Panc1 (cell line): ENCODE data around the gene ASPN. TPM values are rescaled to one million over a fixed set of nuclear protein-coding genes. Genes with fewer than 3 reads are reported as not detected.

Source experiments
- ATAC-seq: fragments of 200-7000 bp; cut with Tn5 transposase; 2 replicates; pipeline ENCODE4 v1.9.1; 2020; ENCODE audit warnings: mild to moderate bottlenecking, moderate library complexity
- BruUV-seq: library from RNA; stranded (reverse); fragments of 400-500 nt; replicated peaks from 2 replicates; lab custom pipeline; 2021; lab: Mats Ljungman, UMichigan
- CTCF ChIA-PET: fragments of 300-600 bp; sonication (Branson Sonifier 250); formaldehyde crosslinking; loops from one replicate; lab custom pipeline; 2022; ENCODE audit warnings: antibody characterized with exemption; lab: Charles Lee
- POLR2A ChIA-PET: fragments of 300-600 bp; sonication (Branson Sonifier 250); formaldehyde crosslinking; loops from one replicate; lab custom pipeline; 2022; ENCODE audit warnings: antibody characterized with exemption; lab: Charles Lee
- DNase-seq: peaks from one replicate; pipeline ENCODE4 v3.0.0-alpha.2; 2010; ENCODE audit warnings: low read depth, low spot score
- H3K27ac ChIP-seq: 2 replicates; pipeline ENCODE4 v1.5.1; 2011; ENCODE audit warnings: mild to moderate bottlenecking, low read length, inconsistent platforms
- H3K27me3 ChIP-seq: fragments of 200-500 bp; sonication (Bioruptor generic); 2 replicates; pipeline ENCODE4 v1.6.0; 2014; ENCODE audit warnings: low read length, inconsistent platforms; ENCODE audit not compliant: control insufficient read depth, insufficient read depth
- H3K36me3 ChIP-seq: fragments of 200-500 bp; sonication (Bioruptor generic); 2 replicates; pipeline ENCODE4 v1.5.1; 2014; ENCODE audit warnings: inconsistent platforms, mild to moderate bottlenecking, low read length, moderate library complexity; ENCODE audit not compliant: control insufficient read depth, insufficient read depth
- H3K4me1 ChIP-seq: 2 replicates; pipeline ENCODE4 v1.5.1; 2011; ENCODE audit warnings: inconsistent platforms, mild to moderate bottlenecking, low read length, moderate library complexity; ENCODE audit not compliant: control insufficient read depth, insufficient read depth
- H3K4me3 ChIP-seq, 2 experiments: 2 replicates each; pipeline ENCODE4 v1.5.1; 2011 to 2012; ENCODE audit warnings: low read depth in 2 of 2, low read length in 2 of 2, mild to moderate bottlenecking in 2 of 2, inconsistent platforms in 1 of 2, moderate library complexity in 1 of 2
- H3K9me3 ChIP-seq: fragments of 200-500 bp; sonication (Bioruptor generic); 2 replicates; pipeline ENCODE4 v1.5.1; 2014; ENCODE audit warnings: low read depth, mild to moderate bottlenecking, inconsistent platforms, low read length, moderate library complexity; ENCODE audit not compliant: control insufficient read depth, insufficient read depth
- POLR2AphosphoS5 ChIP-seq: IDR thresholded peaks from 2 replicates; pipeline ENCODE4 v1.6.1; 2012; ENCODE audit warnings: mild to moderate bottlenecking, low read depth, low read length, moderate library complexity
- SIN3A ChIP-seq: IDR thresholded peaks from 2 replicates; pipeline ENCODE4 v1.6.1; 2012; ENCODE audit warnings: low read depth, mild to moderate bottlenecking, low read length, moderate library complexity, borderline replicate concordance; ENCODE audit not compliant: insufficient read depth
- TCF7L2 ChIP-seq: IDR thresholded peaks from 2 replicates; pipeline ENCODE4 v1.6.1; 2011; ENCODE audit warnings: mild to moderate bottlenecking, low read depth, low read length, inconsistent platforms
- in situ Hi-C: cut with HindIII; loops from 2 replicates; pipeline ENCODE4 v1.10.0; 2016; ENCODE audit warnings: low sequenced_read_pairs, low pct_unique_long_range_greater_than_20kb
- intact Hi-C: fragments of 100-400 bp; cut with micrococcal nuclease; formaldehyde crosslinking; loops from one replicate; pipeline ENCODE4 v1.10.0; 2022; ENCODE audit not compliant: unreplicated experiment
- total RNA-seq: library from RNA; stranded (reverse); gene quantifications from one replicate; pipeline ENCODE4 v1.2.1, GENCODE V29; 2021; ENCODE audit not compliant: unreplicated experiment
- TF ChIP-seq, protein P1 (sequence below), 2 experiments: IDR thresholded peaks; 2 replicates each; pipeline ENCODE4 v1.6.1; 2011 to 2012; ENCODE audit warnings: low read depth in 2 of 2, control low read depth in 1 of 2, low read length in 1 of 2, mild to moderate bottlenecking in 1 of 2, moderate library complexity in 1 of 2; ENCODE audit not compliant: insufficient read depth in 1 of 2
- TF ChIP-seq, protein P2 (sequence below): fragments of 450-650 bp; IDR thresholded peaks from 2 replicates; pipeline ENCODE4 v1.5.1; 2017; ENCODE audit warnings: mild to moderate bottlenecking

Gene ASPN
- total RNA-seq, 1 experiment from 2014 or later, result not detected

DNA sequence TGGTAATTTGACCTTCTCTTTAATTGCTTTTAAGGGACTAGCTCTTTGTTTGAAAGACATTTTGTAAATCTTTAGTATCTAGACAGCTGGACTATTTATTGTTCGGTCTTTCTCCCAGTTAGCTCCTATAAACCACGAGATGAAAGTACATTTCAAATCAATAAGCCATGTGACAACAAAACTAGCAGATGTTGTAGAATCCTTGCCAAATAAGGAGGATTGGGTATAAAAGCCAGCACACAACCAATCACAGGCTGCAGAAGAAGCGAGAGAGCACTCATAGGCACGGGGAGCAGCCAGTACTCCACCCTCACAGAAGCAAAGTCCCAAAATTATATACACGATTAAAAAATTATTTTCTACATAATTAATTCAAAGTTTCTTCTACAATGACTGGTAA lies 50.0 kb downstream of the ASPN start:
- intact Hi-C loops (no loop called here), in situ Hi-C loops (no loop called here)
- BruUV-seq, result no TSS peak
- no peak overlapping the region for H3K4me3 ChIP-seq
- no peaks in the 10 kb centered on the region for H3K27me3 ChIP-seq
- H3K4me1 ChIP-seq, result no peaks in the 10 kb centered on the region
- TF ChIP-seq, protein P1, sequence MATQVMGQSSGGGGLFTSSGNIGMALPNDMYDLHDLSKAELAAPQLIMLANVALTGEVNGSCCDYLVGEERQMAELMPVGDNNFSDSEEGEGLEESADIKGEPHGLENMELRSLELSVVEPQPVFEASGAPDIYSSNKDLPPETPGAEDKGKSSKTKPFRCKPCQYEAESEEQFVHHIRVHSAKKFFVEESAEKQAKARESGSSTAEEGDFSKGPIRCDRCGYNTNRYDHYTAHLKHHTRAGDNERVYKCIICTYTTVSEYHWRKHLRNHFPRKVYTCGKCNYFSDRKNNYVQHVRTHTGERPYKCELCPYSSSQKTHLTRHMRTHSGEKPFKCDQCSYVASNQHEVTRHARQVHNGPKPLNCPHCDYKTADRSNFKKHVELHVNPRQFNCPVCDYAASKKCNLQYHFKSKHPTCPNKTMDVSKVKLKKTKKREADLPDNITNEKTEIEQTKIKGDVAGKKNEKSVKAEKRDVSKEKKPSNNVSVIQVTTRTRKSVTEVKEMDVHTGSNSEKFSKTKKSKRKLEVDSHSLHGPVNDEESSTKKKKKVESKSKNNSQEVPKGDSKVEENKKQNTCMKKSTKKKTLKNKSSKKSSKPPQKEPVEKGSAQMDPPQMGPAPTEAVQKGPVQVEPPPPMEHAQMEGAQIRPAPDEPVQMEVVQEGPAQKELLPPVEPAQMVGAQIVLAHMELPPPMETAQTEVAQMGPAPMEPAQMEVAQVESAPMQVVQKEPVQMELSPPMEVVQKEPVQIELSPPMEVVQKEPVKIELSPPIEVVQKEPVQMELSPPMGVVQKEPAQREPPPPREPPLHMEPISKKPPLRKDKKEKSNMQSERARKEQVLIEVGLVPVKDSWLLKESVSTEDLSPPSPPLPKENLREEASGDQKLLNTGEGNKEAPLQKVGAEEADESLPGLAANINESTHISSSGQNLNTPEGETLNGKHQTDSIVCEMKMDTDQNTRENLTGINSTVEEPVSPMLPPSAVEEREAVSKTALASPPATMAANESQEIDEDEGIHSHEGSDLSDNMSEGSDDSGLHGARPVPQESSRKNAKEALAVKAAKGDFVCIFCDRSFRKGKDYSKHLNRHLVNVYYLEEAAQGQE (IDR thresholded peaks at IDR 0.05; ENCODE audit: insufficient read depth in 1 of 2, low read depth in 2 of 2, low read length in 1 of 2), result no peak
- TF ChIP-seq POLR2AphosphoS5 (no peak), TCF7L2 (no peak), SIN3A (no peak)
- TF ChIP-seq, protein P2, sequence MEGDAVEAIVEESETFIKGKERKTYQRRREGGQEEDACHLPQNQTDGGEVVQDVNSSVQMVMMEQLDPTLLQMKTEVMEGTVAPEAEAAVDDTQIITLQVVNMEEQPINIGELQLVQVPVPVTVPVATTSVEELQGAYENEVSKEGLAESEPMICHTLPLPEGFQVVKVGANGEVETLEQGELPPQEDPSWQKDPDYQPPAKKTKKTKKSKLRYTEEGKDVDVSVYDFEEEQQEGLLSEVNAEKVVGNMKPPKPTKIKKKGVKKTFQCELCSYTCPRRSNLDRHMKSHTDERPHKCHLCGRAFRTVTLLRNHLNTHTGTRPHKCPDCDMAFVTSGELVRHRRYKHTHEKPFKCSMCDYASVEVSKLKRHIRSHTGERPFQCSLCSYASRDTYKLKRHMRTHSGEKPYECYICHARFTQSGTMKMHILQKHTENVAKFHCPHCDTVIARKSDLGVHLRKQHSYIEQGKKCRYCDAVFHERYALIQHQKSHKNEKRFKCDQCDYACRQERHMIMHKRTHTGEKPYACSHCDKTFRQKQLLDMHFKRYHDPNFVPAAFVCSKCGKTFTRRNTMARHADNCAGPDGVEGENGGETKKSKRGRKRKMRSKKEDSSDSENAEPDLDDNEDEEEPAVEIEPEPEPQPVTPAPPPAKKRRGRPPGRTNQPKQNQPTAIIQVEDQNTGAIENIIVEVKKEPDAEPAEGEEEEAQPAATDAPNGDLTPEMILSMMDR, result no peak
- H3K36me3 ChIP-seq, result no peaks in the 10 kb centered on the region
- H3K9me3 ChIP-seq, result no peaks in the 10 kb centered on the region
- no peak overlapping the region for H3K27ac ChIP-seq
- ATAC-seq (no peak), DNase-seq (no peak)
- ChIA-PET CTCF (no interaction called here), POLR2A (no interaction called here)

DNA sequence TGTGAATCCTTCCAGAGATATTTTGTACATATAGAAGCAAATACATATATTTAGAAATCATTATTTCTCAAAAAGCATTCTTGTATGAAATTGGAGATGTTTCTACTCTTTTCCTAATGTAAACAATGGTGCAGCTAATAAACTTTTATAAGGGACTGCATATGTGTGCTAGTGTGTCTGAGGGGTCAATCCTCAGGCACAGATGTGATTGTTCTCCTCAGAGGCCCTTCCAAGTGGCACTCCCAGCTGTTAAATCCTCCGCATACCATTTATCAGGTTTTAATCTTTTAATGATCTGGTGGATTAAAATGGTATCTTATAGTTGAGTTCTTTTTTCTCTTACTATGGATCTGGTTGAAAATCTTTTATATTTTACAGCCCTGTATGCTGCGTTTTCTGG lies 52.5 kb downstream of the ASPN start:
- Histone ChIP-seq H3K36me3 (no peaks in the 10 kb centered on the region), H3K4me1 (no peaks in the 10 kb centered on the region), H3K27ac (no peak overlapping the region), H3K4me3 (no peak overlapping the region), H3K27me3 (no peaks in the 10 kb centered on the region), H3K9me3 (no peaks in the 10 kb centered on the region)
- POLR2A ChIA-PET, result no interaction called here
- intact Hi-C loops (no loop called here), in situ Hi-C loops (no loop called here)
- no TSS peak for BruUV-seq
- ATAC-seq (no peak), DNase-seq (no peak)
- TF ChIP-seq, protein P1 (IDR thresholded peaks at IDR 0.05; ENCODE audit: insufficient read depth in 1 of 2, low read depth in 2 of 2, low read length in 1 of 2), result no peak
- TF ChIP-seq POLR2AphosphoS5 (no peak), TCF7L2 (no peak)
- CTCF ChIA-PET, result no interaction called here
